Posterior vena cava (tissue), 2 donors: ENCODE results near the gene CEBPA. TPM values are rescaled to one million over a fixed set of nuclear protein-coding genes. Genes with fewer than 3 reads are reported as not detected.
A peak's percentile ranks its signal among the peaks of the same experiment; 100 is the strongest.
"Not testable (repeated sequence)": the region's sequence is repeated elsewhere in the genome, so short reads cannot be mapped to it uniquely, and the experiment has no call there.

Experiments used
- DNase-seq: peaks from one replicate; pipeline ENCODE4 v3.0.0-alpha.2; 2020; ENCODE audit warnings: low spot score
- intact Hi-C, 2 donors: fragments of 100-400 bp; cut with DNase I; formaldehyde crosslinking; loops; one replicate each; pipeline versions ENCODE4 v1.14.1 to v1.14.2; 2022 to 2023
- total RNA-seq, 2 donors: library from RNA; stranded (reverse); fragmentation: NEBNext Ultra II Directional; extraction: Animal tissue kit (Norgen Biotek cat#: 25700); gene quantifications; one replicate each; pipeline ENCODE4 v1.2.1, GENCODE V29; 2021
- donor health status: DM: yes; HTN: yes; CAD: no.
- donor health status: DM: yes; HTN: yes; CAD: no.

Gene CEBPA
- total RNA-seq, 2 donors from 2014 or later: 6.3 to 8.0 TPM

DNA sequence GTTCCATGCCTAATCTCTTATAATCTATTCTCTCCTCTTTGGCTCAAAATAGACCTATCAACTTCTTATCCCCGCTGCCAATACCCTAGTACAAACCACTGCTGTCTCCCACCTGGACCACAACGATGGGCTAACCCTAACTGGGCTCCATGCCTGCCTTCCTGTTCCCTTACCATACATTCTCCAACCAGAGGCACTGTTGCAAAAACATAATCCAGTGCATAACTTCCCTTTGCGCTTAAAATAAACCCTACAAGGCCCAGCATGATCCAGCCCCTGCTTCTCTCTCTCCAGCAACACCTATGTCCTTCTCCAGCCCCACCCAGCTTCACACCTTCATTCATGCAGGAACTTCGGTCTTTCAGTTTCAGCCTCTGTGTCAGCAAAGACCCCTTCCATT, 27.4 kb upstream of the CEBPA start:
- no peak for DNase-seq
- intact Hi-C loops: no loop called here

DNA sequence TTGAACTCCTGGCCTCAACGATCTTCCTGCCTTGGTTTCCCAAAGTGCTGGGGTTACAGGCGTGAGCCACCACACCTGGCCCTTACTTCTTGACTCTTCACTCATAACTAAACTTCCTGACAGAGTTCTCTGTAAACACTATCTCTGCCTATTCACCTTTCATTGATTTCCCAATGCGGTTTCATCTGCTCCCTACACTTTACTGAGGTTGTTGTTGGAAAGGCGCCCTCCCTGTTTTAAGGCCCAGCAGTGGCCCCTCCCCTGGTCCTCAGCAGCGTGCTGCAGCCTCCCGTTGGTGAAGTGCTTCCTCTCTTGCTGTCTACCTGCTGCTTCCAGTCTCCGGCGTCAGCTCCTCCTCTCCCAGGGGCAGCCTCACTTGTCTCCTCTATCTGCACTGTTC, 26.7 kb upstream of the CEBPA start:
- no peak for DNase-seq
- intact Hi-C loops: no loop called here

DNA sequence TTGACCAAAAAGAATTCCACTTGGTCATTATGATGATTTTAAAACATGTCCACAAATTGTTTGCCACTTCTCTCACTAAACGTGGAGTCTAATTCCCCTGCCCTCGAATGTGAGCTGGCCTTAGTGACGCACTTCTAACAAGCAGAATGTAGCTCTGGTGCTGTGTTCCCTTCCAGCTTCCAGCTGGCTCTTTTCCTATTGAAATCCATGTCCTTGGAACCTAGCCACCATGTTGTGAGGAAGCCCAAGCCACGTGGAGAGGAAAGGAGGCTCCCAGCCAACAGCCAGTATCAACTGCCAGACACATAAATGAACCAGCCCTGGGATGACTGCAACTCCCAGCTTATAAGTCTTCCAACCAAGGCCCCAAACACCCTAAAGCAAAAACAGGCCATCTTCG, 23.6 kb upstream of the CEBPA start:
- intact Hi-C loops: no loop called here
- DNase-seq: peak; percentile 88

DNA sequence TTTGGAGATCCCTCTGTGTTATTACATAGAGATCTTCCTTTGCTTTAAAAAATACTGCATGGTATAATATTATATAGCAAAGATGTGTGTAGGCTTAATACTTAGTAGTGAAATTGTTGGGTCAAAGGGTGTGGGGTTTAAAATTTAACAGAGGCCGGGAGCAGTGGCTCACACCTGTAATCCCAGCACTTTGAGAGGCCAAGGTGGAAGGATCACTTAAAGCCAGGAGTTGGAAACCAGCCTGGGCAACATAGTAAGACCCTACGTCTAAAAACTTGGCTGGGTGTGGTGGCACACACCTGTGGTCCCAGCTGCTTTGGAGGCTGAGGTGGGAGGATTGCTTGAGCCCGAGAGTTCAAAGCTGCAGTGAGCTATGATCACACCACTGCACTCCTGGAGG, 22.3 kb upstream of the CEBPA start:
- no peak for DNase-seq
- intact Hi-C loops: no loop called here

DNA sequence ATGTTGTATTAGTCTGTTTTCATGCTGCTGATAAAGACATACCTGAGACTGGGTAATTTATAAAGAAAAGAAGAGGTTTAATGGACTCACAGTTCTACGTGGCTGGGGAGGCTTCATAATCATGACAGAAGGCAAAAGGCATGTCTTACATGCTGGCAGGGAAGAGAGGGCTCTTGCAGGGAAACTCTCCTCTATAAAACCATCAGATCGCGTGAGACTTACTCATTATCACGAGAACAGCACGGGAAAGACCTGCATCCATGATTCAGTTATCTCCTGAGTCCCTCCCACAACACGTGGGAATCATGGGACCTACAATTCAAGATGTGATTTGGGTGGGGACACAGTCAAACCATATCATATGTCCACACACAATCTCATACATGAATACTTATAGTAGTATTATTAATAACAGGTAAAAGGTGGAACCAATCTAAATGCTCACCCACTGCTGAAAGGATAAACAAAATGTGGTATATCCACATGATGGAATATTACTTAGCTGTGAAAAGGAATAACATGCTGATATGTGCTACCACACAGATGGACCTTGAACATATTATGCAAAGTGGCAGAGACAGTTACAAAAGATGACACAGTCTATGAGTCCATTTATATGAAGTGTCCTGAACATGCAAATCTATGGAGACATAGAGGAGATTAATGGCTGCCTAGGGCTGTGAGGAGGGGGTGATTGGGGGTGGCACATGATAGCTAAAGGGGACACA, 20.9 kb upstream of the CEBPA start:
- intact Hi-C loops: no loop called here
- no peak for DNase-seq

DNA sequence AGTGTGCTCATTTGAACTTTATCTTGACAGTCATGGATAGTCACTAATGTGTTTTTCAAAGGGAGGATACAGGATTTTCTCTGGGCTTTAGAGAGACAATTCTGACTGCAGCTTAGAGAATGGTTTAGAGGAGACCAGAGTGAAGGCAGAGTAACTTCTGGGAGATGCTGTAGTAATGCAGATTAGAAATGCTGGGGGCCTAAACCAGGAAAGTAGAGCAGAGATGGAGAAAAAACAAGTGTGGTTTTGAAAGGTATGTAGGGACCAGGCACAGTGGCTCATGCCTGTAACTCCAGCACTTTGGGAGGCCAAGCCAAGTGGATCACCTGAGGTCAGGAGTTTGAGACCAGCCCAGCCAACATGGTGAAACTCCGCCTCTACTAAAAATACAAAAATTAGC, 18.3 kb upstream of the CEBPA start:
- intact Hi-C loops: no loop called here
- no peak for DNase-seq

DNA sequence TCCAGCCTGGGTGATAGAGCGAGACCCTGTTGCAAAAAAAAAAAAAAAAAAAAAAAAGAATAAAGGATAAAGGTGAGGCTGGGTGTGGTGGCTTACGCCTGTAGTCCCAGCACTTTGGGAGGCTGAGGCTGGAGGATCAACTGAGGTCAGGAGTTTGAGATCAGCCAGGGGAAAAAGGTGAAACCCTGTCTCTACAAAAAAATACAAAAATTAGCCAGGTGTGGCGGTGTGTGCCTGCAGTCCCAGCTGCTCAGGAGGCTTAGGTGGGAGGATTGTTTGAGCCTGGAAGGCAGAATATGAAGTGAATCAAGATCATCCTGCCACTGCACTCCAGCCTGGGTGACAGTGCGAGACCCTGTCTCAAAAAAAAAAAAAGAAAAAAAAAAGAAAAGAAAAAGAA, 15.7 kb upstream of the CEBPA start:
- DNase-seq, intact Hi-C loops: not testable (repeated sequence)

DNA sequence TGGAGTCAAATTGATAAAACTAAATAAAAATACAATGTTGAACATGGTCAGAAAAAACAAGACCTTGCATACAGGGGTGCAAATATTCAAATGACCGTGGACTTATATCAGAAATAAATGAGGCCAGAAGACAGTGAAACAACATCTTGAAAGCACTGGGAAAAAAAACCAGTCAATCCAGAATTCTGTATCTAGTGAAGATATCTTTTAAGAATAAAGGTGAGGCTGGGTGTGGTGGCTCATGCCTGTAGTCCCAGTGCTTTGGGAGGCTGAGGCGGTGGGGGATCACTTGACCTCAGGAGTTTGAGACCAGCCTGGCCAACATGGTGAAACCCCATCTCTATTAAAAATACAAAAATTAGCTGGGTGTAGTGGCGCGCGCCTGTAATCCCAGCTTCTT, 15.2 kb upstream of the CEBPA start:
- no peak for DNase-seq
- intact Hi-C loops: no loop called here

DNA sequence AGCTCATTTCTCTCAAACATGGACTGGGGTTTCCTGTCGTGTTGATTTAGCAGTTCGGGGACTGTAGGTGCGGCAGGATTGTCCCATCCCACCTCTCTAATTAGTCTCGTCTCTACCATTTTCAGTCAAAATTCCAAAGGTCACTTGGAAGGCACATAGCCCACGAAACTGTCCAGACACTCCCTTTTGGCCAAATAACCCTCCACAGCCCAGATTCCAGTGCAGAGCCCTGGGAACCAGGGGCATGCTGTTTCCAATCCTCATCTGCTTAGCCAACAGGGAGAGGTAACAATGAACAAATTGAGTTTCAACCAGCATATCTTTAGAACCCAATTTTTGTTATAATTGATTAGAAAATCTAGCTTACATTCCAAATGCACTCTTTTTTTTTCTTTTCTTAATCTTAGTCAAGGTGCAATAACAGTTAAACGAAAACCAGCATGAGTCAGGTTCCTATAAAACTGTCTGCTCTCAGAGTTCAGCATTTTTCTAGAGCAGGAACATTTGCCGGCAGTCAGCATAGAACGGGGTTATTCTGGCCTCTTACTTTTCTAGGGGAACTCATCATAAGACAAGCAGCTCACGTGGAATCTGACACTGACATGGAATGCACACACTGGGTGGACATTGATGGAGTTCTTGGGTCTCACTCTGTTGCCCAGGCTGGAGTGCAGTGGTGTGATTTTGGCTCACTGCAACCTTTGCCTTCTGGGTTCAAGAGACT, 14.4 kb upstream of the CEBPA start:
- intact Hi-C loops: no loop called here
- no peak for DNase-seq

DNA sequence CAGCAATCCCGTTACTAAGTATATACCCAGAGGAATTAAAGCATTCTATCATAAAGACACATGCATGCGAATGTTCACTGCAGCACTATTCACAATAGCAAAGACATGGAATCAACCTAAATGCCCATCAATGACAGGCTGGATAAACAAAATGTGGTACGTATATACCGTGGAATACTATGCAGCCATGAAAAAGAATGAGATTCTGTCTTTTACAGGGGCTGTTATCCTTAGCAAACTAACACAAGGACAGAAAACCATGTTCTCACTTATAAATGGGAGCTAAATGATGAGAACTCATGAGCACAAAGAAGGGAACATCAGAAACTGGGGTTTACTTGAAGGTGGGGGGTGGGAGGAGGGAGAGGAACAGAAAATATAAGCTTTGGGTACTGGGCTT, 10.5 kb upstream of the CEBPA start:
- DNase-seq, intact Hi-C loops: not testable (repeated sequence)

DNA sequence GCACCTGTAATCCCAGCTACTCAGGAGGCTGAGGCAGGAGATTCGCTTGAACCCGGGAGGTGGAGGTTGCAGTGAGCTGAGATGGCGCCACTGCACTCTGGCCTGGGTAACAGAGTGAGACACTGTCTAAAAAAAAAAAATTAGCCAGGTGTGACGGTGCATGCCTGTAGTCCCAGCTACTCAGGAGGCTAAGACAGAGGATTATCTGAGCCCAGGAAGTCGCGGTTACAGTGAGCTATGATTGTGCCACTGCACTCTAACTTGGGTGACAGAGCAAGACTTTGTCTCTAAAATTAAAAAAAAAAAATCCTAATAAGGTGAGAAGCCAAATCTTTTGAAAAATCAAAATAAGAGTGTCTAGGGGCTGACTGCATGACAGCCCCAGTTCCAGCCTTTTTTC, 9.7 kb upstream of the CEBPA start:
- no peak for DNase-seq
- intact Hi-C loops: no loop called here

DNA sequence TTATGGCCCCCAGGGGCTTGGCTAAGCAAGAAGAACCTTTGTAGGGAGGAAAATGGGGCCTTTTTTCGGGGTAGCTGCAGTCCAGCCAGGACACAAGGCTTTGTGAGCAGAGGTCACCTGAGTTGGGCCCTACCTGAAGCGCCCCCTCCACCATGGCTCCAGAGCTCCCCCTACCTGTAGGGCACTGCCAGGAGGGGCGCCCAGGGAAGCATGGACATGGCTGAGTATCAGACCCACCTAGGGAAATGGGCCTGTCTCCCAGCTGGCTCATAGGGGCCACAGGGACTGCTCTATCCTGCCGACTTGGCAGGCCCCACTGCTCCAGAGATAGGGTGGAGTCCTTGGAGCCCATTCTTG, 9.0 kb upstream of the CEBPA start:
- intact Hi-C loops: no loop called here
- no peak for DNase-seq

DNA sequence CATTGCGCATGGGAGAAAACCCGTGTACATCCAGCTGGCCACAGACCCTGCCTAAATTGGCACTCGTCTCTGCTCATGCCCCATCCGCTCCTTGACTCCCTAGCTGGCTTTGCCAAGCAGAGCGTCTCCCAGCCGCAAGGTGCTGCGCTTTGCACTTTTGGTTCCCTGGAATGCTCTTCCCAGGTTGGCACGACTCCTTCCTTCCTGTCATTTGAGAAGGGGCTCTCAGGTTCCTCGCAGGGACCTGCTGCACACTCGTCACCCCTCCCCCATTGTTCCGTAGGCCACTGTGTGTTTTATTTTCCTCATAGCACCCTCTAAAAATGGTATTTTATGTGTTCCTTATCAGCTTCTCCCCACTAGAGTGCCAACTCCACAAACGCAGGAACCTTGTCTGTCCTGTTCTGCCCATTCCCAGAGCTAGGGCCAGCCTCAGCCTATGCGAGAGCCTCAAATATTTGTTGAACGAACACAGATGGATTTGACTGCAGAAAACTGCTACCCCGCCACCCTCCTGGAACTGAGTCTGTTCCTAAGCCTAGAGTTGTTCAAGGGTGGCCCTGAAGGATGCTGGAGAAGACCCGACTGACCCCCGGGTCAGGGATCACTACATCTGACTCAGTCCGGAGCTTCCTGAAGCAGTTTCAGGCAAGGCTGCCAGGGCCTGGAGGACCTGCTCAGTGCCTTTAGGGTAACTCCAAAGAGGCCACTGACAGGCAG, 8.4 kb upstream of the CEBPA start:
- no peak for DNase-seq
- intact Hi-C loops: no loop called here

DNA sequence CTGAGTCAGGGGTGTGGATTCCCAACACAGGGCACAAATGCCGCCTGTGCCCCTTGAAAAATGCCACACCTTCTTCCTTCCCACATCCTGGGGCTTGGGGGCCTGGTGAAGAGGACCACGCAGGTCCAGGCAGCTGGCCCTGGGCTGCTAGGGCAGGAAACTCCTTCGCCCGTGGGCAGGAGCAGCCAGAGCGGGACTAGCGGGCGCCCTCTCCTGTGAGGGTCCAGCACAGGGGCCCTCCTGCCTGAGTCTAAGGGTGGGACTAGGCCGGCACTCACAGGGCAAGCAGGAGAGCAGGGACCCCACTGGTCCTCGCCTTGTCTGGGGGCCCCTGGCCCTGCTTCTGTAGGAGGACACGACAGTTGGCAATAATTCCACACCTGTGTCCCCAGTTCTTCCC, 7.5 kb upstream of the CEBPA start:
- intact Hi-C loops: no loop called here
- DNase-seq: no peak

DNA sequence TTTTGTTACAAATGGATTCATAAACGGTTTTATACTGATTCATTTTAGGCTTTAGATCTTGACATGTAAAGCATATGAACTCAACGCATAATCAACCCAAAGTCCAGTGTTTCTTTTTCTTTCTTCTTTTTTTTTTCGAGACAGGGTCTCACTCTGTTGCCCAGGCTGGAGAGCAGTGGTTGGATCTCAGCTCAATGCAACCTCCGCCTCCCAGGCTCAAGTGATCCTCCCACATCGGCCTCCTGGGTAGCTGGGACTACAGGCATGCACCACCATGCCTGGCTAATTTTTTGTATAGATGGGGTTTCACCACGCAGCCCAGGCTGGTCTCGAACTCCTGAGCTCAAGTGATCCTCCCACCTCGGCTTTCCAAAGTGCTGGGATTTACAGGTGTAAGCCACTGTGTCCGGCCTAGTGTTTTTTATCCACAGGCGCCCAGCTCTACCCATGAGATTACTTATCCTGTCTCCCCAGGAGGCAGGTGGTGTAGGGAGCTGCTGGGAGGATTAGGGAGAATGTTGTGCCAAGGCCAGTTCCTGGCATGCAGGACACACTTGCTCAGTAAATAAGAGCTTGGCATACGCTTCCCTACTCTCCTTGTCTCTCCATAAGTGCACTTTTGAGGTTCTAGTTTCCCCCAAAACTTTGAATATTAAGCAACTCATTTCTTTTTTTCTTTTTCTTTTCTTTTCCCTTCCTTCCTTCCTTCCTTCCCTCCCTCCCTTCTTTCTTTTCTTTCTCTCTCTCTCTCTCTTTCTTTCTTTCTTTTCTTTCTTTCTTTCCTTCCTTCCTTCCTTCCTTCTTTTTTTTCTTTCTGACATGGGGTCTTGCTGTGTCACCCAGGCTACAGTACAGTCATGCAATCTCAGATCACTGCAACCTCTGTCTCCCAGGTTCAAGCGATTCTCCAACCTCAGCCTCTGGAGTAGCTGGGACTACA, 4.8 kb upstream of the CEBPA start:
- DNase-seq: no peak
- intact Hi-C loops: no loop called here

DNA sequence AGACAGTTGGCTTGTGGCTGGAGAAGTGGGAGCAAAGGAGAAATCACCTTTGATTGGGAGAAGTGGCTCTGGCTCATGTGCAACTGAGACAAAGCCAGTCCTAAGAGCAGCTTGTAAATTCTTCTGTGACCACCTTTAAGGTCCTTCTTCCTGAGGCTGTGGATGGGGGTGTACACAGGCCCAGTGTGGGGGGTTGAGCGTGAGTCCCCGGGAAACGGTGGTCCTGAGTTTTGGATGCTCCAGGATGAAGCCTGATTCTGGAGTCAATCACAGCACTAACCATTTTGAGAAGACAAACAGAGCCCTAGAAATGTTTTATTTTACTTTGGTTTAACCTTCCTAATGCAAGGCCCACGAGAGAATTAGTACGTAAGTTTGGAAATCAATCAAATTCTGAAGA, 3.9 kb upstream of the CEBPA start:
- intact Hi-C loops: no loop called here
- DNase-seq: no peak

DNA sequence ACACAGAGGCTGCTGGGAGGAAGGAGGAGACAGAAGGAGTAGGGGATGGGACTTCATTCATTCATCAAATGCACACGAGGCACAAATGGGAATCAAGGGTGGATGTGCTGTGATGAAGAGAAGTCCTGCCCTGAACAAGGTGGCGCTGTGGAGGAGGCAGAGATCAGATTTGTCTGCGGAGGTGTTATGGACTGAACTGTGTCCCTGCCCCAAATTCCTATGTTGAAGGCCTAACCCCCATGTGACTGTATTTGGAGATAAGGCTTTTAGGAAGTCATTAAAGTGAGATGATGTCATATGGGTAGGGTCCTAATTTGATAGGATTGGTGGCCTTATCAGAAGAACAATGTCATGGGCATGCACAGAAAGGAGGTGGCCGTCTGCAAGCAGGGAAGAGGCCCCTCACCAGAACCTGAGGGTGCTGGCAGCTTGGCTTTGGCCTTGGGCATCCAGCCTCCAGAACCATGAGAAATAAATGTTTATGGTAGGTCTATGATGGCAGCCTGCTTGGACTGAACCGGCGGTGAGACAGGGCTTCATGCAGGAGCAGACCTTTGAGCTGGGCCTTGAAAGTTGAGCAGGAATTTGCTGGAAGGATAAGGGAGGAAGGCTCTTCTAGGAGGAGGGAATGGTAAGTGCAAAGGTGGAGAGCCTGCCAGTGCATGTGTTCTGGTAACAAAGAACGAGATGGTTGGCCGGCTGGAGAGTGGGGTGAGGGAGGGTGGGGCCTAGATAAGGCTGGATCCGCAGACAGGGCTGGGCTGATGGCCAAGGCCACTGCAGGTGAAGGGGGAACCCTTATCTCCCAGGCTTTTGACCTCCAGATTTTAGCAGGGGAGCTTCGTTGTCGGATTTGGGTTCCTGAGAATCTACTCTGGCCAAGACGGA, 2.7 kb upstream of the CEBPA start:
- intact Hi-C loops: loop anchor here in 1 of 2 donors (5.0 kb wide), 2 partner anchors 67 to 87 kb away; partner anchors contain the start of gene CEBPG
- DNase-seq: peak; percentile 51

DNA sequence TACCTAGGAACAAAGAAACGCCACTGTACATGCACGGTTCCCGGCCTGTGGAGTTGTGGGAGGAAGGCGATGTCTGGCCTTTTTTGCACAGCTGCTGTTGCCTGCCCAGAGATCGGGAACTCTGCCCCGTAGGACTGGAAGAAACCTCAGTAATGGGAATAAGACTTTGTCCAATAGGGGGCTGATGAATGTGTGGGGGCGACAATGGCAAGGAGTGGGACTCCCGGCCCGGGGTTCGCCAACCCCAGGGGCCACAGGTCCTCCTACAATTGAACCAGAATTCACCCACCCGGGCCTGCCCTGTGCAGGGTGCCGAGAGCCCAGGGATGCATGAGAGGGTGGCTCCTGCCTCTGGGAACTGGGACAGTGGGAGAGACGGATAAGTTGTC, 2.0 kb upstream of the CEBPA start:
- intact Hi-C loops: loop anchor here in 1 of 2 donors (5.0 kb wide), 2 partner anchors 68 to 88 kb away; partner anchors contain the start of gene CEBPG
- DNase-seq: peak; percentile 63
